HG02840 (cell line): ENCODE measurements around the gene AKR1E2.

Source experiments
- ATAC-seq: cut with Tn5 transposase; IDR thresholded peaks from one replicate; pipeline ENCODE4 v1.9.1; 2021; ENCODE audit warnings: mild to moderate bottlenecking, moderate library complexity, moderate number of reproducible peaks; ENCODE audit not compliant: unreplicated experiment, low FRiP score

AKR1E2 gene

DNA sequence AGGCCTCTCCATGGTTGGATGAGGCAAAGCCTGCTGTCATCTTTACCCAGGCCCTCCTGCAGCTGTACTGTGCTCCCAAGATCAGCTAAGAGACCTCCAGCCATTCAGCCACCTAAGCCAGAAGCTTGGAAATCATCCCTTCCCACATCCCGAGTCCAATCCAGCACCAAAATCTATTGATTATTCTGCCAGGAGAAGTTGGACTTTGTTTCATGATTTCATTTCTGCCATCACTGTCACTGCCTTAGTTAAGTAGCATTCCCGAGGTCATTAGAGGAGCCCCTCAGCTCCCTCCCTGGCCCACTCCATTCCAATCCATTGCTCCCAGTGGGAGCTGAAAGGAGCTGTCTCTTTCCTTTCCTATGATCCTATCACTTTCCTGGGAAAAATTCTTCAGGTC lies 14.1 kb downstream of the AKR1E2 start:
- ATAC-seq, result no peak

- no peak for ATAC-seq
Observed at GRCh38 chr10:4843525-4844180, 17.6 kb downstream of the AKR1E2 start.

DNA sequence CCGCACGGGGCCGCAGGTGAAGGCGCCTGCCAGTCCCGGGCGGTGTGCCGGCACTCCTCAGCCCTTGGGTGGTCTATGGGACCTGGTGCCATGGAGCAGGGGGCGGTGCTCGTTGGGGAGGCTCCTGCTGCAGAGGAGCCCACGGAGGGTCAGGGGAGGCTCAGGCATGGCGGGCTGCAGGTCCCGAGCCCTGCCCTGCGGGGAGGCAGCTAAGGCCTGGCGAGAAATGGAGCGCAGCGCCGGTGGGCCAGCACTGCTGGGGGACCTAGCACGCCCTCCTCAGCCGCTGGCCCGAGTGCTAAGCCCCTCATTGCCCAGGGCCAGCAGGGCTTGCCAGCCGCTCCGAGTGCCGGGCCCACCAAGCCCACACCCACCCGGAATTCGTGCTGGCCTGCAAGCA lies 18.9 kb downstream of the AKR1E2 start:
- ATAC-seq, result no peak

DNA sequence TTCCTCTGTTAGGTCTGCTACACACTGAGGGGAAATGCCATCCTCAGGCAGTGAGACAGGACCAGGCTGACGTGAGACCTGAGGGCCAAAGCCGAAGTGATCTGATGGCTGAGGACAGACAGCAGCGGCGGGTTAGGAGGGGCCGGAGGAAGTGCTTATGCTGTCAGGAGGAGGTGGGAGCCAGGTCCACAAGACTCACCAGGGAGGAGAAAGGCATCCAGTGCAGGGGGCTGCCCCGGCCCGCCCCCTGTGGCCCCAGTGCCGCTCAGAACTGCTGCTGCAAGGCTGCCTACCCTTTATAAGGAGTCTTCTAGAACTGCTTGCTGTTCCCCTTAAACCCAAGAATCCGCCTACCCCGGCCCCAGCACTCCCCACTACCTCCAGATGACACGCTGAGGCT lies 19.8 kb downstream of the AKR1E2 start:
- no peak for ATAC-seq

DNA sequence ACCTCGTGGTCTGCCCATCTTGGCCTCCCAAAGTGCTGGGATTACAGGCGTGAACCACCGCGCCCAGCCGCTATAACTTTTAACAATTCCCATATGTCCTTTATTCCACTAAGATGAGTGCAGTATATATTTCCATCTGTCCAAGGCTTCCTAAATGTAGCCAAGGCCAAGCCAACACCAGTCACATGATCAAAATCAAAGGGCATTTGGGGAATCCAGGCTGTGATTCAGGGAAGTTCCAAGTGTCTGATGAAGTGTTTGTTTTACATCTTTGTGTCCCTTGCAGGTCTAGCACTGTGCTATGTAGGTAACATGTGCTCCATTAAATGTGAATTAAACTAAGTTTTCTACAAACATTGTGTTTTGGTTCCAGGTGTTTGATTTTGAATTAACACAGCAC lies 20.8 kb downstream of the AKR1E2 start:
- no peak for ATAC-seq

GRCh38 chr10:4847561-4848355 lies 21.8 kb downstream of the AKR1E2 start:
- ATAC-seq, result no peak

GRCh38 chr10:4848356-4849041 lies 22.5 kb downstream of the AKR1E2 start:
- ATAC-seq, result no peak

DNA sequence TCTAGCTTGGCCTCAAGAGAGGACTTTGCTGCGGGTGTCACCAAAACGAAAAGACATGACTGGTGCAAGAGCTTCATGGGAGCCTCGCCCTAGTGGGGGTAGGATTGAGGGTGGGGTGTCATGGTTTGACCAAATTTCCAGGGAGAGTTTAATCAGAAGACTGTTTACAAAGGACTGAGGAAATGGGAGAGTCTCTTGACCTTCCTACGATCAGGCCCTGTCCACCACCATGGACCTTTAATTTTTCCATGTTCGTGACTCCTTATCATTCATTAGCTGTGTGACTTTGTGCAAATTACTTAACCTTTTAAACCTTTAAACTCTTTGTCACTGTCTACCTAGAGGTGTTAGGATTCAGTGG lies 23.0 kb downstream of the AKR1E2 start:
- no peak for ATAC-seq

GRCh38 chr10:4849555-4850242 lies 23.7 kb downstream of the AKR1E2 start:
- peak; percentile 77 for ATAC-seq

DNA sequence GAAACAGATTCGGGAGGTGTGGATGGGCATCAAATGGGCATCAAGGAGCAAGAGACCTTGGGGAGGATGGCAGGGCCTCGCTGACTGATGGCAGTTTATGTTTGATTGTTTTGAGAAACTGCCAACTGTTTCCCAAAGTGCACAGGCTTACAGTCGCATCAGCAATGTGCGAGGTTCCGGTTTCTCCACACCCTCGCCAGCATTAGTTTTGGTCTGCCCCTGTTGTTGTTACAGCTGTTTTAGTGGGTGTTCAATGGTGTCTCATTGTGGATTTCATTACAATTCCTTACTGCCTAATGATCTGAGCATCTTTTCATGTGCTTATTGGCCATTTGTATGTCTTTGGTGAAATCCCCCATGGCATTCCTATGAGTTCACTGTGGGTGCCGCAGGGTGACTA lies 24.4 kb downstream of the AKR1E2 start:
- no peak for ATAC-seq

- no peak for ATAC-seq
Observed at GRCh38 chr10:4851176-4851575, 25.2 kb downstream of the AKR1E2 start.

- ATAC-seq, result no peak
Observed at GRCh38 chr10:4851846-4852245, 25.8 kb downstream of the AKR1E2 start.

DNA sequence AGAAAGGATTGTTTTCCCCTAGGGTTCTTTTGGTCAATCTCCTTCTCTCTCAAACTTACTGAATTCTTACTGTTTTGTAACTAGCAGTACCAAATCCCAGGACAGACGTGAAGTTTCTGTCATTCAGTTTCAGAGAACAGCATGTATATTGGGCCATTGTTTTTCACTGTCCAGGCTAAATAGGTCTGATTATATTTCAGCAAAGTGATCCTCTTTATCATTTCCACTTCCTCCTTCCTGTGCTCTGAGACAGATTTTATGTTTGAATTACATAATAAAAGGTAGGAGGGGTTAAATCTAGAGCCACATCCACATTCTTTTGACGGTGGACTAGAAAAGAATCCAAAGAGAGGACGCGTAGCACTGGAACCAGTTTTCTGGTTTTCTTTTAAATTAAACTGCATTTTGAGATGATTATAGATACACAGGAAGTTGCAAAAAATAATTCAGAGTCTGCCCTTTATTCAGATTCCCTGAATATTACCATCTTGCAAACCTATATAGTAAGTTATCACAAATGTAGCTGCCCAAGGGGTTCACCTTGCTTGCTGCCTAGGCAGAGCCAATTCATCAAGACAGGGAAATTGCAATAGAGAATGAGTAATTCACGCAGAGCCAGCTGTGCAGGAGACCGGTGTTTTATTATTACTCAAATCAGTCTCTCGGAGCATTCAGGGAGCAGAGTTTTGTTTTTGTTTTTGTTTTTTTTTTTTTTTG lies 40.1 kb downstream of the AKR1E2 start:
- ATAC-seq, result no peak

DNA sequence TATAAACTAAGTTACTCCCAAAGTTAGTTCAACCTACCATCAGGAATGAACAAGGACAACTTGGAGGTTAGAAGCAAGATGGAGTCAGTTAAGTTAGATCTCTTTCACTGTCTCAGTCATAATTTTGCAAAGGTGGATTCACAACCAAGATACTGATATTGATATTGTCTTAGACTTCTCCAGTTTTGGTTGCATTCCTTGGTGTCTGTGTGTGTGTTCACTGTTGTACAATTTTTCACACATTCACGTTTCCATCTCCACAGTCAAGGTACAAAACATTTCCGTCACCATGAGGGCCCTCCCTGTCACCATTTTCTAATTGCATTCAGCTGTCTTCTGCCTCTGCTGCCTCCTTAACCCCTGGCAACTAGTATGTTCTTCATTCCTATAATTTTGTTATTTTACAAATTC lies 41.1 kb downstream of the AKR1E2 start:
- no peak for ATAC-seq

- ATAC-seq, result no peak
Observed at GRCh38 chr10:4867520-4868356, 41.7 kb downstream of the AKR1E2 start.

DNA sequence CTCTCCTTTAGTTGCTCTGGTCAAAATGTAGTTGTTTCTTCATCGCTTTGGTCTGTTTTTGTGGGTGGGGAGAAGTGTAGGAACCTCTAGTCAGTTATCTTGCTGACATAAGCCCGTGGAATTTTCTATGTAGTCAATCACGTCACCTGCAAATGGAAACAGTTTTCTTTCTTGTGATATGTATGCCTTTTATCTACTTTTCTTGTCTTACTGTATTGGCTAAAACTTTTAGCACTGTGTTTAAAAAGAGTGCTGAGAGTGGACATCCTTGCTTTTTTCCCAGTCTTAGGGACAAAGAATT lies 42.3 kb downstream of the AKR1E2 start:
- ATAC-seq, result no peak

GRCh38 chr10:4882704-4883078 lies 56.7 kb downstream of the AKR1E2 start:
- no peak for ATAC-seq

DNA sequence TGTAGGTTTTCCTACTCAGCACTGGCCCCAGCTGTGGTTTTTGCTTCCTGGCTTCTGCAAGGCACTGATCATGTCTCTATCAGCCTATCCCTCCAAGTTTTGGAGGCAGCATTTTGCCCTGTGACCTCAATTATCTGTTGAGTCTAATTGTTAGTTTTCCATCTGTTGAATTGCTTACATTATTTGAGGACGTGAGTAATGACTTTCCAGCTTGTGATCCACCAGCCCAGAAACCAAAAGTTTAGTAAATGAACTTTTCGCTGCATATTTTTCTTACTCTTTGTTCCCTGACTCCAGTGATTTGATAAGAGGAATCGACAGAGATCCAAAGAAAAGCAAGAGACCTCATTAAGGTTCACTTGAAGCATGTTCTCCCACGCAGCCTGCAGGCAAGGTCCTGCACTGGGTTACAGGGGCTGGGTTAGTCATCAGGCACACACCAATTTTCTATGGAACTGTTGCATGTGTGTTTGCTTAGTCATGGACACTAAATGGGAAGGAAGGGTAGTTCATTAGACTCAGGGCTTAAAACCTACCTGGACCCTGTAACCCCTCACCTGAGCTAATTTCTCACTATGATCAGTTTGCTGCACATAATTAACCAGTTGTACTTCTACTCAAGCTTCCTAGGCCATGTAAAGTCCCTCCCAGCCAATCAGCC lies 57.2 kb downstream of the AKR1E2 start:
- no peak for ATAC-seq

DNA sequence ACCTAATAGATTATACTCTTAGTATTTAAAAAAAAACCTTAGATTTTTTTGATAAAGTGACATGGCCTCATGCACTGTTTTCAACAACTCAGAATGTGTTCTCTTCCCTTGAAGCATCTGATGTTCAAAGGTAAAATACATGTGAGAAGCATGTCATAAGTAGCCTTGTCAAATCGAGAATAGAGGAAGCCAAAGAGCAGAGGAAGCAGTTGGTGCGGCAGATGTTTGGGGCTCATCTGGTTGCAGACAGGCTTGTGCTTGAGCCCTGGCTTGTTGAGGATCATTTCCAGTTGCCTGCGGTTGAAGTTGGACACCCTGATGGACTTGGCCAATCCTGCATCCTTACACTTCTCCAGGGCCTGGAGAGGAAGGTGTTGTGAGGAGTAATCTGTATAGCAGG lies 59.2 kb downstream of the AKR1E2 start:
- no peak for ATAC-seq
